D721Med (cell line): ENCODE measurements around the gene TDRKH.
"Not testable (repeated sequence)": the region's sequence is repeated elsewhere in the genome, so short reads cannot be mapped to it uniquely, and the experiment has no call there.

Experiments
- DNase-seq: peaks from one replicate; pipeline ENCODE4 v3.0.0; 2011; ENCODE audit warnings: low spot score; ENCODE audit not compliant: insufficient read length
- FAIRE-seq: peaks from 2 replicates; lab custom pipeline; 2011; peaks lifted over from hg19 to GRCh38; lab: Jason Lieb, UNC
- CTCF ChIP-seq: IDR thresholded peaks from 2 replicates; pipeline ENCODE4 v1.5.1; 2012; ENCODE audit warnings: mild to moderate bottlenecking, control low read depth; ENCODE audit not compliant: insufficient read depth; ENCODE audit errors: missing control alignments

Gene TDRKH

GRCh38 chr1:151759241-151759640 lies 31.1 kb downstream of the TDRKH start:
- TF ChIP-seq CTCF, result no peak
- FAIRE-seq (no peak), DNase-seq (no peak)

- DNase-seq (no peak), FAIRE-seq (no peak)
- no peak for TF ChIP-seq CTCF
These were observed 34.0 kb downstream of the TDRKH start for GRCh38 chr1:151756291-151756690.

- TF ChIP-seq CTCF, result no peak
- FAIRE-seq (no peak), DNase-seq (no peak)
These were observed 48.8 kb downstream of the TDRKH start for GRCh38 chr1:151741516-151741915.

GRCh38 chr1:151739590-151740355 lies 50.5 kb downstream of the TDRKH start:
- no peak for TF ChIP-seq CTCF
- FAIRE-seq (no peak), DNase-seq (no peak)

GRCh38 chr1:151737479-151737878 lies 52.8 kb downstream of the TDRKH start:
- DNase-seq, result no peak
- FAIRE-seq, result no peak
- TF ChIP-seq CTCF, result no peak

- no peak for TF ChIP-seq CTCF
- no peak for FAIRE-seq
- DNase-seq, result no peak
These were observed 53.3 kb downstream of the TDRKH start for GRCh38 chr1:151737026-151737425.

GRCh38 chr1:151733995-151734394 lies 56.3 kb downstream of the TDRKH start:
- FAIRE-seq, DNase-seq: not testable (repeated sequence)

GRCh38 chr1:151733126-151733525 lies 57.2 kb downstream of the TDRKH start:
- DNase-seq (no peak), FAIRE-seq (no peak)
- TF ChIP-seq CTCF, result no peak
